Activated naive CD4-positive, alpha-beta T cell (primary cell): ENCODE results near the gene SUN5.
"Not testable (repeated sequence)": the region's sequence is repeated elsewhere in the genome, so short reads cannot be mapped to it uniquely, and the experiment has no call there.

Source experiments
- DNase-seq, 4 experiments: peaks; one replicate each; lab custom pipeline; 2025; lab: John Stamatoyannopoulos, UW

The SUN5 gene

DNA sequence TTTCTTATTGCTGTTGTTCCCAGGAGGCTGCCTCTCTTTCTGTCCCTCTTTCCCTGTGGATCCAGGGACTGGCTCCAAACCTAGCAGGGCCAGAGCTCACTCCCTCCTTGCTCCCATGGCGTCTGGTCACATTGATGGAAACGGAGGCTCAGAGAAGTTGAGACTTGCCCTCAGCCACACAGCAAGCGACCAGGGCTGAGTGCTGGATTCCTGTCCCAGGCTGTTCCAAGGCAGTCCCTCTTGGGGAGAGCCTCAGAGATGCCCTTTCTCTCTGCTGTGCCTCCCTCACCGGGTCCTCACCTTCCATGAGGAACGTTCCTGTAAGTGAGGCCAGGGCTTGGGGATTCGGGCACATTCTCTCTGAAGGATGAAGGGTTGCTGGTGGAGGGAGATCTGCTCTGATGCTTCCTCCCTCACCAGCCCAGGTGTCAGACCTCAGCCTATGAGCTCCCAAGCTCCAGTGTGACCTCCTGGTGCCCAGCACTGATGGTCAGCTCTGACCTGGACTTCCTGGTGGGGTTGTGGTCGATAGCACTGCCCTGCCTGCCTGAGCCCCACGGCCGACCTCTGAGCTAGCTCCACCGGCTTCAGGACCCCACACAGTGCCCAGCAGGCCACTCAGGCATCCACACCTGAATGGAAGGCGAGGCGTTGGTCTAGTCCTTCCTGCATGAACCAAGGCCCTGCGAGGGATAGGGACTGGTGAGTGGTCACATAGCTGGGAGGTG, 26.8 kb downstream of the SUN5 start:
- no peak for DNase-seq

DNA sequence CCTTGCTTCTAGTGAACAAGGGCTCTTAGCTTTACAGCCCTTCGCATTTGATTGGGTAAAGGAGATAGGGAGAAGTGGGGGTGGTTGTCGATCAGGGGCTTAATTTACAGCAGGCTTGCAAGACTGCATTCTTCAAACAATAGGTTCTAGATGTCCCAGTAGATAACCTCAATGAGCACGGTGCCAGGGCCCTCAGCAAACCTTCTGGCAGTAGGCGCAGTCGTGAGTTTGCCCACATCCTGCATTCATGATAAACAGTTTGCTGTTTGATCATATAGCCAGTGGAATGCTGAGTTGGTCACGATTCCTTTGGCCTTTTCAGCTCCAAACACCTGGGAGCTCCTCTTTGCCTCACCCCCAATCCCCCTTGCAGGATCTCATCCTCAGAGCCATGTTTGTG, 27.5 kb downstream of the SUN5 start:
- no peak for DNase-seq

- no peak for DNase-seq
Measured at GRCh38 chr20:32975698-32976674, 28.2 kb downstream of the SUN5 start.

DNA sequence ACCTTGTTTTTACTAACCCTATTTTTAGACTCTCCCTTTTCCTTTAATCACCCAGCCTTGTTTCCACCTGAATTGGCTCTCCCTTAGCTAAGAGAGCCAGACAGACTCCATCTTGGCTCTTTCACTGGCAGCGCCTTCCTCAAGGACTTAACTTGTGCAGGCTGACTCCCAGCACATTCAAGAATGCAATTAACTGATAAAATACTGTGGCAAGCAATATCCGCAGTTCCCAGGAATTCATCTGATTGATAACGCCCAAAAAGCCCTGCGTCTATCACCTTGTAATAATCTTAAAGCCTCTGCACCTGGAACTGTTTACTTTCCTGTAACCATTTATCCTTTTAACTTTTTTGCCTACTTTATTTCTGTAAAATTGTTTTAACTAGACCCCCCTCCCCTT, 29.1 kb downstream of the SUN5 start:
- not testable (repeated sequence) for DNase-seq

DNA sequence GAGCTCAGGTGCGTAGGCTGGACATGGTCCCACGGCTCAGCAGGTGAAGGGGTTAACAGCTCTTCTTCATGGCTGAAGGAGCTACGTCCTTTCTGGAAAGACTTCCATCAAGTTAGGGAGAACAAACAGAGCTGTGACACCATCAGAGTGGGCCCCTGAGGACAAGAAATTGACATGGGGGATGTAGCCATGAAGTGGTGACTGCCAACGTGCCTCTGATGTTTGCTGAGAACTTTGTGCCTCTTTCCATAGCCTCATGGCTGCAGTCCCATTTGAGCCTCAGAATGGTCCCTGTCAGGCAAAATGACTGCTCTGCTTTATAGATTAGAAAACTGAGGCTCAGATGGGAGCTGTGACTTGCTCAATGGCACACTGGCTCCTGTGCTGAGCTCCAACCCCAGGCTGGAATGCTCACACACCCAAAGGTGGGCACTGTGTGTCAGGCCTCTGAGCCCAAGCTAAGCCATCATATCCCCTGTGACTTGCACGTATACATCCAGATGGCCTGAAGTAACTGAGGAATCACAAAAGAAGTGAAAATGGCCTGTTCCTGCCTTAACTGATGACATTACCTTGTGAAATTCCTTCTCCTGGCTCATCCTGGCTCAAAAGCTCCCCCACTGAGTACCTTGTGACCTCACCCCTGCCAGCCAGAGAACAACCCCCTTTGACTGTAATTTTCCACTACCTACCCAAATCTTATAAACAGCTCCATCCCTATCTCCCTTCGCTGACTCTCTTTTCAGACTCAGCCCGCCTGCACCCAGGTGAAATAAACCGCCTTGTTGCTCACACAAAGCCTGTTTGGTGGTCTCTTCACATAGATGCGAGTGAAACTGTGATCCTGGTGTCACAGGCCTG, 29.8 kb downstream of the SUN5 start:
- DNase-seq, result not testable (repeated sequence)

GRCh38 chr20:32973077-32973717, 31.0 kb downstream of the SUN5 start:
- no peak for DNase-seq

DNA sequence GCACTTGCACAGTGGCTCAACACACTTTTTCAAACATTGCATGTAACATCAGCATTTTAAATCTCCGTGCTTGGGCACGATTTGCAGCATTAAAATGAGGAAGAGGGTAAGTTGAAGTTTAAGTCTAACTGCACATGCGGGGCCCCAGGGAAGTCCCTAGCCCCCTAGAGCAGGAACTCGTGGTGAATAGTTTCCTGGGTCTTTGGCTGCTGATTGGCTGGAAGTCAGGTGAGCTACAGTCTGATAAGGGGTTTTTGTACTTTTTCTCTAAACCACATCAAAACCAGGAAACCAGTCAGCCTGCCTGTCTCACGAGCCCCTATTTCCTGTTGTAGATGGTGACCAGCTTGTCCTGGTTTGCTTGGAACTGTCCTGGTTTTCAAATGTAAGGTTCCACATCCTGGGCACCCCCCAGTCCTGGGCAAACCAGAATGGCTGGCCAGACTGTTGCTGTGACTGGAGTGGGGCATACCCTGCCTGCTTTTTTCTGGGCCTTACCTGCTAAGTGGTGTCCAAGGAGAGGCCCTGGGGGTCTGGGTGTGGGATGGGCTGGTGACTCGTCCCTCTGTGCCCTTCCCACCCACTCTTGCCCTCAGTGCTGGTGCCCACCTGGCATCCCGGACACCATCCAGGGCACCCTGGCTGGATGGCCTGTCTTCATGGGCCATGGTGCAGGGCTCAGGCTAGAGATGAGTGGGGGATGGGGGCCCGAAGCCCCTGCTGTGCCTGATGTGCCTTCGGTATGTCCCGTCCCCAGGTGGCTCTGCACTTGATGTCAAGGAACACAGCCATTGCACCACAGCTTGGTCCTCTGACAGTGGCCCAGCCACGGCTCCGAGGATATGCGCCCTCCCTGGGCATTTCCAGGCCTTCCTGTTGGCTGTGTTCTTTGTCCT, 31.8 kb downstream of the SUN5 start:
- DNase-seq, result peak in 2 of 4 experiments; percentile 41 to 65

DNA sequence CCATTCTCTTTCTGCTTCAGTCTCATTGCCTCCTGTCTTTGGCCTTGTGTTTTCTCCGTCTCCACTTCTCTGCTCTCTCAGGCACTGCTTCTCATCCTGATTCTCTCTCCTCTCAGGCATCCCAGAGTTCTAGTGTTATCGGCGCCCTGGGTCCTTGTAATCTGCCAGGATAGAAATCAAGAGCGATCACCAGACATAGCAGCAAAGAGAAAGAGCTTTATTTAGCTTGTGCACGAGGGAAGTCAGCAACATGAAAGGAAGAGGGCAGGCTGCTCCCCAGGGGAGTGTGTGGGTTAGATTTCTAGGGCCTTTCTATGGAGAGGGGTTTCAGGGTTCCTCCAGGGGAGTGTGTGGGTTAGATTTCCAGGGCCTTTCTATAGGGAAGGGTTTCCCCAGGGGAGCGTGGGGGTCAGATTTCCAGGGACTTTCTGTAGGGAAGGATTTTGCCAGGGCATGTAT, 32.5 kb downstream of the SUN5 start:
- DNase-seq, result no peak

DNA sequence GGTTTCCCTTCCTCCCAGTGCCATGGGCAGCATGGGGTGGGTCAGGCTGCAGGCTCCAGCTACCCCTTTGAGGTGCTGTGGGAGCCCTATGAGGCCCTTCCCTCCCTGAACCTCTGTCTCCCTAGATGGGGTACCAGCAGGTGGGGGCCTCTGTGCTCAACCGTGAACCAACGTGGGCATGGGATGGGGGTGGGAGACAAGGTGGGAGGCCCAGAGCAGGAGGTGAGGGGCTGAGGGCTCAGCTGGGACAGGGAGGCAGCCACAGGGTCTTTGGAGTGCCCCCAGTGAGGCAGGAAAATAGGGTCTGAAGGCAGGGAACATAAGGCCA, 33.3 kb downstream of the SUN5 start:
- DNase-seq, result no peak

DNA sequence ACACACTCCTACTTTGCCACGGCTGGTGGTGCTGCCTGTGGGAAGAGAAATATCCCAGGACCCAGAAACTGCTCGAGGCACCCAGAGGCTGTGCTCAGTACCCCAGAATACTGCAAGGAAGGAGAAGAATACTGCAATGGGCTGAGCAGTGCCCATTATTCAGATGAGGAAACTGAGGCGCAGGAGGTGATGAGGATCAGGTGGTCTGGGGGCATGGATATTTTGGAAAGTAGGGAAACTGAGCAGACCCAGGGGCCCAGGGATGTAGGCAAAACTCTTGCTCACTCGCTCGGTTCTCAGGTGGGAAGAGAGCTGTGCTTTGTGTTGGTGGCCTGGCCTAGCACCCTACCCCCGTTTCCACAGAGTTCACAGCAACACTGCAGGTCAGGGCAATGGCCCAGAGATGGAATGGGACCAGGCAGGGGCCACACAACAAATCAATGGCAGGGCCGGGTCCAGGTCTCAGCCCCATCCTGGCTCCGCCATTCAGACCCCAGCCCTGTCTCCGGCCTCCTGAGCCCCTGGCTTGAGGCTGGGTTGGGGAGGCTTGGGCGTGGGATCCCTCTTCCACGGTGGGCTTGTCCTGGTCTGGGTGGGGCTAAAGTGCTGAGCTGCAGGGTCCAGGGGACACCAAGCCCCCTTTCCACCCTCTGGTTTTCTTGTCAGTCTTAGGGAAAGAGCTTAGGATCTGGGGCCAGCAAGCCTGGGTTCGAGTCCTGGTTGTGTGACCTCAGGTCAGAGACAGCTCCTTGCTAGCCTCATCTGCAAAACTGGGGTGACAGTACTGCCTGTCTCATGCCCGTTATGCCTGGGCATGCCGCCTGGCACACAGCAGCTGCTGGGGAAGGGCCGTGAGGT, 33.9 kb downstream of the SUN5 start:
- no peak for DNase-seq

DNA sequence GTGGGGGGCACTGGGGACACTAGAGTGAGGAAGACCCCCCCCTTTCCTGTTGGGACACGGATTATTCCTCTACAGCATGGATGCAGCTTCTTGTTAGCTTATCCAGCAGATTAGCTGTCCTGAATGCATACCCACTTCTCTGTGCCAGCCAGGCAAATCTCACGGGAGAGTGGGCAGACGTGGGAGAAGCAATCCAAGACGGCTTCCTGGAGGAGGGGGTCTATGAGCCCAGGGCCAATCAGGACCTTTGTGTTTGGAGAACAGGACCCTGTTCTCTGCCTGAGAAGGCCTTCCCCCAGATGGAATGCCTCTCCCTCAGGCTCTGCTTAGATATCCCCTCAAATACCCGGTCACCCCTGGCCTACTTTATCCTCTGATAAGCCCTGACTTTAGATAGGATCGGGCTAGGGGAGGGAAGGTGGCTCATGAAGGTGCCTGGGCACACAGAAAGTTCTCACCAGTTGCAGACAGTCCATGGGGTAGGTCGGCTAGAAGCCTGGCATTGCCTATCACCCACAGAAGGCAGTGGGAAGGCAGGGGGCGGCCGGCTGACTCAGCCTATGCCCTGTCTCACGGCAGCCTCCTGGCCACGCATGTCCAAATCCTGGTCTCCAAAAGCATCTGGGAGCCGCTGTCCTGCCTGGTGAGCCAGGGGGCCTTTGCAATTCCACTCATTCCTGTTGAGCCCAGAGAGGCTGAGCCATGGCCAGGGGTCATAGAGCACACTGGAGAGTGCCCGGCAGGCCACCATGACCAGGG, 34.7 kb downstream of the SUN5 start:
- DNase-seq, result no peak

DNA sequence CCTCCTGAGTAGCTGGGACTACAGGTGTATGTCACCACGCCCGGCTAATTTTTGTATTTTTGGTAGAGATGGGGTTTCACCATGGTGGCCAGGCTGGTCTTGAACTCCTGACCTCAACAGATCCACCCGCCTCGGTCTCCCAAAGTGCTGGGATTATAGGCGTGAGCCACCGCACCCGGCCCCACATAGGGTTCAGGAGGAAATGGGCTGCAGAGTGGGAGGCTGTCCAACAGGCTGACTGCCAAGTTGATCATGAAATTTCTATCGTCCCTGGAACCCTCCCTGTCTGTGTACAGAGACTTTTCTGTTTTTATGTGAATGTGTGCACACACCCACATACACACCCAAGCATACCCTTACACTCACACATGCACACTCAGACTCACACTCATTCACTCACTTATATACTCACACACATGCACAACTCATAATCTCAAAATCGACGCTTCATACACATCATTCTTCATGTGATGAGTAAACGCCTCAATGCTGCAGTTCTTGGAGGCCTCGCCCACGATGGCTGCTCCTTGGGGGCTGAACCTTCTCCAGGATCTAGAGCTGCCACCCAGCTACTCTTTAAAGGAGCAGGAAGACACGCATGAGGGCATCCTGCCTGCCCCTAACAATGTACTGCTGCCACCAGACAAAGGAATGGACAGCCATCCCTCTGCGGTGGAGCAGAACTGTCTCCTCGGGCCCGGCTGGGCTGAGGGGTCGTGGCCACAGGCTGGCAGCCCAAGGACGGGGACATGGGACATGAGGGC, 35.6 kb downstream of the SUN5 start:
- no peak for DNase-seq

DNA sequence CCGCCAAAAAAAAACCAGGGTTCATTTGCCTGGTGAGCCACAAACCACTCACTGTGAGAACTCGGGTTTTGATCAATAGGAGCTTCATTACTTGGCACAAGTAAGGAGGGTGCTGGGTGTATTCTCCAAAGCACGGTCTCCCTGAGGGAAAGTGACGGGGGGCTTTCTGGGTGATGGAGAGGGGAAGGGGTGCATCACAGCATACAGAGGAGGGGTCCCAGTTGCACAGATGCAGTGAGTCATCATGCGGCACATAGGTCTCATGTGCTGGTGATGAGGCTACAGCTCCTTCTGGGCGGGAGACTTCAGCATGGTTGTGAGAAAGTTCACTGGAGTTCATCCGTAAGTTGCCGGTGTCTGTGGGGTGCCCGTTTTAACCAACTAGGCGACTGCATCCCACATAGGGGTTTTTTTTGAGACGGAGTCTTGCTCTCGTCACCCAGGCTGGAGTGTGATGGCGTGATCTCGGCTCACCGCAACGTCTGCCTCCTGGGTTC, 36.2 kb downstream of the SUN5 start:
- DNase-seq, result peak in 1 of 4 experiments; percentile 24

GRCh38 chr20:32966881-32967781, 37.1 kb downstream of the SUN5 start:
- DNase-seq, result peak in 1 of 4 experiments; percentile 28

- no peak for DNase-seq
Measured at GRCh38 chr20:32966382-32966781, 37.9 kb downstream of the SUN5 start.

DNA sequence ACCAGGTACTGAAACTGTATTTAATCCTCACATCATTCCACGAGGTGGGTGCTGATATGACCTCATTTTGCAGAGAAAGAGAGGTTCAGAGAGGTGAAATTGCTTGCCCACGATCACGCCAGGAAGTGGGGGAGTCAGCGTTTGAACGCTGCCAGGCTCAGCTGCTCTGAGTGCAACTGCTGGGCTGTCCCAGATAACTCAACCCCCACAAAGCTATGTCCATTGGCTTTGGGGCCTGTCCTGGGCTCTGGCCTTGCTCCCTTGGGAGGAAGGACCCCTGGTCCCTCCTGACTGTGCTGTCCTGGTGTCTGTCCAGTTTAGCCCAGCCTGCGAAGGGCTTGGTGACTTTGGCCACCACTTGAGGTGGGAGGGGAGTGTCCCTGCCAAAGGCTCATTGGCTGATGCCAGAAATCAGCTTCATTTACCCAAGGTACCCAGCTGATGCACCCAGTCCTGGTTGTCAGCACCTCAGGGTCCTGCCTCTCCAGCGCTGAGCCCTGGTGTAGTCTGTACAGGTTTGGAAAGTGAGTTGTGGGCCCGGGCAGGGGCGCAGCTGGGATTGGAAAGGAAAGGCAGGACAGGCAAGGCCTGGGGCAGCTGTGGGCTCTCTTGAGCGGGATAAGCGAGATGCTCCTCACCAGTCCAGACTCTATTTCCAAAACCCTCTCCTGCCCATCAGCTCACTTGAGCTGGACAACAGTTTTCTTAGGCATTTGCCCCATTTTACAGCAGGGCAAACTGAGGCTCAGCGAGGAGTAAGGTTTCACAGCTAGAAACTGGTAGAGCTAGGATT, 38.5 kb downstream of the SUN5 start:
- DNase-seq, result peak in 1 of 4 experiments; percentile 29
